Stimulated activated CD8-positive, alpha-beta memory T cell treated with anti-CD3 and anti-CD28 coated beads, Interleukin-4, amount 100 ng/mL, for 24 hours (primary cell): ENCODE data around the gene CCDC54.
"Not testable (repeated sequence)": the region's sequence is repeated elsewhere in the genome, so short reads cannot be mapped to it uniquely, and the experiment has no call there.

ENCODE experiments used
- DNase-seq: peaks from one replicate; pipeline ENCODE4 v3.0.0-alpha.2; 2020; ENCODE audit warnings: low read depth

The CCDC54 gene

GRCh38 chr3:107377151-107377550 lies at the start of gene CCDC54:
Gene CCDC54 (plus strand): TSS chr3:107377439. CDS start chr3:107377588, 149 bp downstream.
- DNase-seq = no peak

GRCh38 chr3:107328069-107328468 lies 49.2 kb upstream of the CCDC54 start:
- no peak for DNase-seq

GRCh38 chr3:107329088-107329487 lies 48.2 kb upstream of the CCDC54 start:
- no peak for DNase-seq

GRCh38 chr3:107339690-107340089 lies 37.5 kb upstream of the CCDC54 start:
- not testable (repeated sequence) for DNase-seq

GRCh38 chr3:107344722-107345121 lies 32.5 kb upstream of the CCDC54 start:
- DNase-seq = no peak

- no peak for DNase-seq
These were observed 31.3 kb upstream of the CCDC54 start for GRCh38 chr3:107345822-107346405.

- DNase-seq = no peak
These were observed 30.7 kb upstream of the CCDC54 start for GRCh38 chr3:107346564-107346963.

GRCh38 chr3:107347751-107348150 lies 29.5 kb upstream of the CCDC54 start:
- no peak for DNase-seq

GRCh38 chr3:107356706-107357105 lies 20.5 kb upstream of the CCDC54 start:
- no peak for DNase-seq

- no peak for DNase-seq
These were observed 15.6 kb upstream of the CCDC54 start for GRCh38 chr3:107361633-107362032.

GRCh38 chr3:107365051-107365450 lies 12.2 kb upstream of the CCDC54 start:
- no peak for DNase-seq

- DNase-seq = no peak
These were observed 10.5 kb upstream of the CCDC54 start for GRCh38 chr3:107366766-107367165.

GRCh38 chr3:107367353-107367752 lies 9.9 kb upstream of the CCDC54 start:
- no peak for DNase-seq

GRCh38 chr3:107368654-107369398 lies 8.4 kb upstream of the CCDC54 start:
- DNase-seq = no peak

- DNase-seq = no peak
These were observed 7.4 kb upstream of the CCDC54 start for GRCh38 chr3:107369791-107370190.

GRCh38 chr3:107370907-107371306 lies 6.3 kb upstream of the CCDC54 start:
- no peak for DNase-seq

GRCh38 chr3:107372506-107372905 lies 4.7 kb upstream of the CCDC54 start:
- no peak for DNase-seq

- no peak for DNase-seq
These were observed 3.3 kb upstream of the CCDC54 start for GRCh38 chr3:107373896-107374295.

- no peak for DNase-seq
These were observed 1.6 kb upstream of the CCDC54 start for GRCh38 chr3:107375682-107376081.

GRCh38 chr3:107382631-107383030 lies 5.4 kb downstream of the CCDC54 start:
- no peak for DNase-seq

GRCh38 chr3:107384428-107384827 lies 7.2 kb downstream of the CCDC54 start:
- no peak for DNase-seq

- no peak for DNase-seq
These were observed 7.7 kb downstream of the CCDC54 start for GRCh38 chr3:107384907-107385306.

- no peak for DNase-seq
These were observed 10.3 kb downstream of the CCDC54 start for GRCh38 chr3:107387555-107387954.
